OCI-LY1 (cell line): ENCODE measurements around the gene IL3.

ENCODE experiments used
- H2AFZ ChIP-seq: fragments of 200-600 bp; sonication (generic), shearing (Covaris generic); 2 replicates; pipeline ENCODE4 v1.6.0; 2014; ENCODE audit warnings: antibody characterized with exemption, mild to moderate bottlenecking, low read length
- H3F3A ChIP-seq: fragments of 200-600 bp; sonication (generic), shearing (Covaris generic); 2 replicates; pipeline ENCODE4 v1.6.0; 2014; ENCODE audit warnings: mild to moderate bottlenecking, antibody characterized with exemption, low read length, moderate library complexity; ENCODE audit not compliant: insufficient read depth
- H3K27ac ChIP-seq: fragments of 200-600 bp; sonication (generic); 2 replicates; pipeline ENCODE4 v1.5.1; 2014; ENCODE audit warnings: low read length, mixed run types, mild to moderate bottlenecking, low read depth; ENCODE audit not compliant: poor library complexity, severe bottlenecking
- H3K27me3 ChIP-seq: fragments of 200-600 bp; sonication (generic); 2 replicates; pipeline ENCODE4 v1.6.0; 2014; ENCODE audit warnings: antibody characterized with exemption, mild to moderate bottlenecking, low read length, moderate library complexity; ENCODE audit not compliant: insufficient read depth
- H3K36me3 ChIP-seq: fragments of 200-600 bp; sonication (generic); 2 replicates; pipeline ENCODE4 v1.6.1; 2014; ENCODE audit warnings: mild to moderate bottlenecking, antibody characterized with exemption, low read length, moderate library complexity, mixed read lengths; ENCODE audit not compliant: insufficient read depth
- H3K4me1 ChIP-seq: fragments of 200-600 bp; sonication (generic); 2 replicates; pipeline ENCODE4 v1.5.1; 2014; ENCODE audit warnings: mild to moderate bottlenecking, low read length, moderate library complexity; ENCODE audit not compliant: insufficient read depth, severe bottlenecking
- H3K4me2 ChIP-seq: fragments of 200-600 bp; sonication (generic), shearing (Covaris generic); 2 replicates; pipeline ENCODE4 v1.6.1; 2014; ENCODE audit warnings: low read length
- H3K4me3 ChIP-seq: fragments of 200-600 bp; sonication (generic); 2 replicates; pipeline ENCODE4 v1.5.1; 2014; ENCODE audit warnings: low read length, low read depth, mild to moderate bottlenecking, mixed read lengths; ENCODE audit not compliant: poor library complexity, severe bottlenecking
- H3K79me2 ChIP-seq: fragments of 200-600 bp; shearing (Covaris generic); 2 replicates; pipeline ENCODE4 v1.6.1; 2016; ENCODE audit warnings: mixed run types, low read length, mixed read lengths; ENCODE audit not compliant: insufficient read depth
- H3K9ac ChIP-seq: fragments of 200-600 bp; sonication (generic), shearing (Covaris generic); 2 replicates; pipeline ENCODE4 v1.6.1; 2014; ENCODE audit warnings: mild to moderate bottlenecking, low read length, mixed read lengths
- H3K9me2 ChIP-seq: fragments of 200-600 bp; sonication (generic), shearing (Covaris generic); 2 replicates; pipeline ENCODE4 v1.6.1; 2014; ENCODE audit warnings: low read depth, mild to moderate bottlenecking, low read length, mixed read lengths
- H3K9me3 ChIP-seq: fragments of 200-600 bp; shearing (Covaris generic); 2 replicates; pipeline ENCODE4 v1.6.1; 2014; ENCODE audit warnings: low read length, mixed read lengths
- H4K20me1 ChIP-seq: fragments of 200-600 bp; sonication (generic), shearing (Covaris generic); 2 replicates; pipeline ENCODE4 v1.6.0; 2016; ENCODE audit warnings: mild to moderate bottlenecking, low read length; ENCODE audit not compliant: insufficient read depth
- CTCF ChIP-seq: fragments of 200-600 bp; sonication (generic), shearing (Covaris generic); IDR thresholded peaks from 2 replicates; pipeline ENCODE4 v1.5.1; 2017; ENCODE audit warnings: mild to moderate bottlenecking, antibody characterized with exemption, low read length, moderate library complexity, mixed read lengths
- EZH2 ChIP-seq: fragments of 200-600 bp; sonication (generic), shearing (Covaris generic); IDR thresholded peaks from 2 replicates; pipeline ENCODE4 v1.8.0; 2017; ENCODE audit warnings: borderline replicate concordance, mixed run types, mild to moderate bottlenecking, antibody characterized with exemption, low read length, moderate library complexity, mixed read lengths

The IL3 gene

GRCh38 chr5:132037353-132037752 lies 23.1 kb upstream of the IL3 start:
- Histone ChIP-seq H3K9me2 (no peaks in the 10 kb centered on the region), H3K9ac (no peak overlapping the region), H4K20me1 (no peaks in the 10 kb centered on the region), H3K4me1 (no peaks in the 10 kb centered on the region), H3K4me3 (no peak overlapping the region), H2AFZ (no peak overlapping the region), H3K27ac (no peak overlapping the region), H3K9me3 (no peaks in the 10 kb centered on the region), H3K4me2 (no peak overlapping the region), H3K79me2 (no peaks in the 10 kb centered on the region), H3K27me3 (no peaks in the 10 kb centered on the region), H3F3A (no peaks in the 10 kb centered on the region), H3K36me3 (no peaks in the 10 kb centered on the region)
- no peak for TF ChIP-seq EZH2
- TF ChIP-seq CTCF = no peak

- TF ChIP-seq EZH2 (no peak), CTCF (no peak)
- Histone ChIP-seq H3K36me3 (no peaks in the 10 kb centered on the region), H3K9me3 (no peaks in the 10 kb centered on the region), H3K9me2 (no peaks in the 10 kb centered on the region), H2AFZ (no peak overlapping the region), H3K4me3 (no peak overlapping the region), H3K4me2 (no peak overlapping the region), H3K27me3 (peaks cover 8% of the 10 kb centered on the region; the same call in 1 of the 2 replicates), H3K9ac (no peak overlapping the region), H3K27ac (no peak overlapping the region), H3K79me2 (no peaks in the 10 kb centered on the region), H4K20me1 (no peaks in the 10 kb centered on the region), H3K4me1 (no peaks in the 10 kb centered on the region), H3F3A (no peaks in the 10 kb centered on the region)
These were observed 16.2 kb upstream of the IL3 start for GRCh38 chr5:132044207-132044606.

- H3K9ac ChIP-seq = no peak overlapping the region
- H3K79me2 ChIP-seq = no peaks in the 10 kb centered on the region
- no peaks in the 10 kb centered on the region for H3K36me3 ChIP-seq
- no peaks in the 10 kb centered on the region for H3K9me2 ChIP-seq
- H3K4me3 ChIP-seq = no peak overlapping the region
- no peak overlapping the region for H2AFZ ChIP-seq
- H3F3A ChIP-seq = no peaks in the 10 kb centered on the region
- no peaks in the 10 kb centered on the region for H3K4me1 ChIP-seq
- no peak overlapping the region for H3K27ac ChIP-seq
- H3K4me2 ChIP-seq = no peak overlapping the region
- H3K27me3 ChIP-seq = peaks cover 8% of the 10 kb centered on the region; the same call in 1 of the 2 replicates
- H3K9me3 ChIP-seq = no peaks in the 10 kb centered on the region
- no peaks in the 10 kb centered on the region for H4K20me1 ChIP-seq
- no peak for TF ChIP-seq CTCF
- TF ChIP-seq EZH2 = no peak
These were observed 13.6 kb upstream of the IL3 start for GRCh38 chr5:132046880-132047299.
